GM21528 (cell line): ENCODE results near the gene ZMIZ1.

Experiments
- ATAC-seq: cut with Tn5 transposase; IDR thresholded peaks from one replicate; pipeline ENCODE4 v1.9.1; 2021; ENCODE audit warnings: mild to moderate bottlenecking, moderate library complexity; ENCODE audit not compliant: unreplicated experiment, low FRiP score

ZMIZ1 gene

DNA sequence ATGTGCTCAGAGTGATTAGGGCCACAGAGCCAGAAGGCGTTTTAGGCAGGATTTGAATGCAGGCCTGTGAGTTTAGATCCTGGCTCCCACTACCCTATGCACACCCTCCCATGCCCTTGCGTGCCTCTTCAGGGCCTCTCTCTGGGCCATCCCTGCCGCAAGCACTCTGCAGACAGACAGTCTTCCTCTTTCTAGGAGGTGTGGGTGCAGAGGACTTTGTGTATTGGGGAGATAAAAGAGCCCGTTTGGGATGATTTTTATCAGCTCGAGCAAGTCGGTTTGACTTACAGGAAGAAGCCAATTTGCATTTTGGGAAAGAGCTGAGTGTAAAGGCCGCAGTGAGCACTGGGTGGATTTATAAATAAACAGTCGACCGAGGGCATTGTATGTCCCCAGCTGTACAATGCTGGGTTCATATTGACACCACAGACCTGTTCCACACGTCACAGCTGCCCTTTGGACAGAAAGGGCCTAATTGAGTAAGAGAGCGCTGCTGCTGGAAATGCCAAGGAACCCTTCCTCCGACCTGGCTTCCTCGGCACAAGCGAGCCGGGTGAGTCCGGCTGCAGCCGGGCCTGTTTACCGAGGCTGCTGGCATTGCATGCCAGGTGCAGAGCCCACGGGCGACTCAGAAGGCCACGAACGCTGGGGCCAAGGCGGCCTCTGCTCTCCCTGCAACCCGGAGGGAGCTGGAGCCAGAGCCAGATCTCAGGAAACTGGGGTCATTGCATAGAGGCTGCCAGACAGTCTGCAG is 25.1 kb downstream of the ZMIZ1 start:
- ATAC-seq = no peak

DNA sequence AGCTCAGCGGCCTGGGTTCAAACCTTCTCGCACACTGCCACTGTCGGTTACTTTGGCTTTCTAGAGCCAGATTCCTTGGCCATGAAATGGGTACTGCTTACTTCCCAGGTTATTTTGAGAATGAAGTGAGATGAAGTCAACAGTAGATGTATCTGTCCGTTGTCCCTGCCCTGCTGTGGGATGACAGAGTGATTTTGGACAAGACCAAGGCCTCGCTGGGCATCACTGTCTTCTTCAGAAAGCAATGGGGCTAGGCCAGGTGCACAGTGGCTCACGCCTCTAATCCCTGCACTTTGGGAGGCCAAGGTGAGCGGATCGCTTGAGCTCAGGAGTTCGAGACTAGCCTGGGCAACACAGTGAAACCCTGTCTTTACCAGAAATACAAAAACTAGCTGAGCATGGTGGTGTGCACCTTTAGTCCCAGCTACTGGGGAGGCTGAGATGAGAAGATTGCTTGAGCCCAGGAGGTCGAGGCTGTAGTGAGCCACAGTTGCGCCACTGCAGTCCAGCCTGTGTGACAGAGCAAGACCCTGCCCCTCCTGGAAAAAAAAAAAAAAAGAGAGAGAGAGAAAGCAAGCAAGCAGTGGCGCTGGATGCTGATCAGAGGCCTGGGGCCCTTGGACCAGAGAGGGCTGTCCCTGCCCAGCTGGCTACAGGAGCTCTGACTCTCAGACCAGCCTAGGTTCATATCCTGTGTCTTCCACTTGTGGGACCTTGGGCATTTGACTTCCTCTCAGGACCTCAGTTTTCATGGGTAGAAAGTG is 25.8 kb downstream of the ZMIZ1 start:
- ATAC-seq = no peak

DNA sequence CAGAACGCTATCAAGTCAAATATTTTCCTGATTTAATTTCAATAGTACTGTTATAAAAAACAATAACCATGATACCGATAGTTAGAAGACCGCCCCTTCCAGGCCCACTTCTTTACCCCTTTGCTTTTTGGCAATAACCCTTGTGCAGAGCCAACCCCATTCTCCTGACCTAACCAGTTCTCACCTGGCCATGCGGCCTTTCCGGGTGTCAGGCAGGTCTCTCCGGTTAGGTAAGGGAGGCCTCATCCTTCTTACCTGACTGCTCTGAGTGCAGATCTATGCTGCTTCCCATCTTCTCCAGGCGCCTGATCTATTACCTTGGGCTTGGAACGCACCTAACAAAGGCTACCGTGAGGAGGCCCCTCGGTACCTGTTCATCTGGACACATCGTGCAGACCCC is 26.6 kb downstream of the ZMIZ1 start:
- ATAC-seq = no peak

DNA sequence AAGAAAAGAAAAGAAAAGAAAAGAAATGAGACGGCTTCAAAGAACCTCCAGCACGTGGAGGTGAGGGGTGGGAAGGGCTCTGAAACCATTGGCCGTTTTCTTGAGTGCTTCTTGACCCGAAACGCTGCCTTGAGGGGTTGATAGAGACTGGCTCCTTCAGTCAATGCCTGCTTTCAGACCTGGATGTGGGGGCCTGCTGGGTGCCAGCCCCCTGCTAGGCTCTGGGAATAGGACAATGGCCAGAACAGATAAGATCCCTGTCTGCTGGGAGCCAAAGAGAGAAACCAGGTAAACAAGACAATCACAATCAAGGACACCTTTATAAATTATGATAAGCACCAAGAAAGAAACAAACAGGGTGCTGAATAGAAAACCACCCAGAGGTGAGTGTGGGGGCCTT is 27.7 kb downstream of the ZMIZ1 start:
- no peak for ATAC-seq

- ATAC-seq = no peak
Measured at GRCh38 chr10:79097021-79097872, 28.5 kb downstream of the ZMIZ1 start.

- no peak for ATAC-seq
Measured at GRCh38 chr10:79098061-79098460, 29.3 kb downstream of the ZMIZ1 start.

DNA sequence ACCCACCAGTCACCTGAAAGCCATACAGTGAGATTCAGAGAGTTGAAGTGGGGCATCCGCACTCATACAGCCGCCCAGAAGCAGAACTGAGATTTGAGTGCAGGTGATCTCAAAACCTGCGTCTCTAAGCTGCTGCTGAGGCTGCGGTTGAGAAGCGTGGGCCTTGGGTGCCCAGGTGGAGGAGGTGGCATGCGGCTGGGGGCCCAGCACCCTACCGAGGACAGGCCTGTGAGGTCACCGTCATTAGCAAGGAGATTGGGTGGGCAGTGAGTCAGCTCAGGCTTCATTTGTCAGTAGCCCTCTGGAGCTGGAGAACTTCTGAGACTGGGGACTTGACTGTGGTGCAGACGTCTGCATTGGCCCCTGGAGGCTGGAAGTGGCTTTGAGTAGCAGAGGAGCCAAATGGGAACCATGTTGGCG is 29.8 kb downstream of the ZMIZ1 start:
- ATAC-seq = peak; percentile 79

DNA sequence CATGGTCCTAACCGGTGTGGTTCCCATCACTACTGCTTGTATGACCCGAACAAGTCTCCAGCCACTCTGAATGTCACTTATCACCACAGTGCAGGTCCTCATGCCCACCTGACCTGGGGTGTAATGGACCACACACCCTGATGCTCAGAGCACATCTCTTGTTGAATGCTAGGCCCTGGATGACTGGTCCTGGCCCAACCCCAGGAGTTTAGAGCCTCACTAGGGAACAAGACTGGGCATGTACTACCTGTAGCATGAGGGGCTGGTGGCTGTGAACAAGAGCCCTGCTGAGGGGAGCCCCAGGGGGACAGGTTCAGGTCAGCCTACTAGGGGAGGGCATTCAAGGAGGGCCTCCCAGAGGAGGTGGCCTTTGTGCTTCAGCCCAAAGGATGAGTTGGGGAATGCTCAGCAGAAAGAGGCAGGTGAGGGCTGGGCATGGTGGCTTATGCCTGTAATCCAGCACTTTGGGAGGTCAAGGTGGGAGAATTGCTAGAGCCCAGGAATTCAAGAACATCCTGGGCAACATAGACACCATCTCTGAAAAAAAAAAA is 31.2 kb downstream of the ZMIZ1 start:
- ATAC-seq = no peak

DNA sequence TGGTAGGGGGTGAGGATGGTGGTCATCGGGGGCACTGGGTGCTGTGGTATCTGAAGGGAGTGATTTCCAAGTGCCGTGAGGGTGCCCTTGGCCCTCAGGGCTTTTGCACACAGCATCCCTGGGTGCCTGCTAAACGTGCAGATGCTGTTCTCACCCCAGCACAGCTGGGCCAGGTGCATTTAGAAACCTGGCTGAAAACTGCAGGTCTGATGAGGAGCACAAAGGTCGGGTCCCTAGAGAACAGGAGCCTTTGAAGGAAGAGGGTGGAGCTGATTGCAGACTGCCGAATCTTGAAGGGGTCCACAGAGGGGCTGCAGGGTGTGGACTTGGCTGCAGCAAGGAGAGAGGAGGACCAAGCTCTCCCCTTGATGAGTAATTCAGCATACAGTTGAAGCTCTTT is 32.0 kb downstream of the ZMIZ1 start:
- no peak for ATAC-seq

DNA sequence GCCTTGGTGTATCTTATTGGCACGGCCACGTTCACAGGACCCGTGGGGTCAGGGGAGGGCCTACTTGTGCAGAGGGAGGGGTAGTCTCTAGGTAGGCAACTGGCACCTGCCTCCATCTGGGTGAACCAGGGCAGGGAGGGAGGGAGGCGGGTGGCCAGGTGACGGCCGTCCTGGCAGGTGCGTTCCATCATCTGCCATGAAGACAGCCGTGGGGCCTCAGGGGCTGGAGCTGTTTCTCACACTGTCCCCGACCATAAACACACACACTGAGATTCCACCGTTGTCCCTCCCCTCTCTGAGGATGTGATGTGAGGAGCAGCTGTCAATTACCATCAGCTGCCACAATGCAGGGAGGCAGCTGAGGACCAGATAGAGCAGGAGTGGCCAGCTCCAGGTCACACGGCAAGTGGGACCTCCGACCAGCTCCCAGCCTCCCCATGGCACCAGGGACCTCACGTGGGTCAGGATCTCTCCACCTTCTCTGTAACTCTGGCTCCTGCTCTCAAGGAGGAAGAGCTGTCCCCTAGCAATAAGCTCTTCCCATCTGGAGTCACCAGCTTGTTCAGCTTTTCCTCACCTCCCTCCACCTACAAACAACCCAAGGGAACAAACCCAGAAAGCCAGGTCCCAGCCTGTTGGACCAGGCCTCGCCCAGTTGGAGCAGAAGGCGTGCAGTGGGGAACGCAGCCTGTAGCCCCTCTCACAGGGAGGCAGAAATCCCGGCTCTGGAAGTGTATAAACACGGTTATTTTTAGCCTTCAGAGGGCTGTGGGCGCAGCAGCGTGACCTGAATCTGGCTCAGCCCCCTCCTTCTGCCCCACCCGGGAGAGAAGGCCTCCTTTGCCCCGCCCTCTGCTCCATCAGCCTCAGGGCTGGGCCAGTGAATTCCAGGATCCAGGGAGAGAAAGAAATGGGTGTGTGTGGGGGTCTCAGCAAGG is 33.1 kb downstream of the ZMIZ1 start:
- no peak for ATAC-seq

DNA sequence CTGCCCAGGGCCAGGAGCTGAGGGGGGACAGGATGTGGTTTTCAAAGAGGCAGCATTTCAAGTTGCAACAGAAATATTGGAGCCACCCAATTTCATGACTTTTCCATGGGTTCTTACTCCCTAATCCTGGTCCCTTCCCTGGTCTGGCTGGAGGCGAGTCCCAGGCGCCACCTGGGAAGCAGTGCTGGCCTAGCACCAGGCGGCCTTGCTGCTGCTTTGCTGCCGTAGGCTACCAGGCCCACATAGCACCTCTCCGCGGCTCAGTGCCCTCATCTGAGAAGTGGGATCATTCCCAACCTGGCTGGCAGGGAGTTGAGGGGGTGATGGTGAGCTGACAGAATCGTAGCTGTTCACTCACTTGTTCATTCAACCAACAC is 33.7 kb downstream of the ZMIZ1 start:
- no peak for ATAC-seq

GRCh38 chr10:79103129-79103528 is 34.4 kb downstream of the ZMIZ1 start:
- ATAC-seq = no peak

DNA sequence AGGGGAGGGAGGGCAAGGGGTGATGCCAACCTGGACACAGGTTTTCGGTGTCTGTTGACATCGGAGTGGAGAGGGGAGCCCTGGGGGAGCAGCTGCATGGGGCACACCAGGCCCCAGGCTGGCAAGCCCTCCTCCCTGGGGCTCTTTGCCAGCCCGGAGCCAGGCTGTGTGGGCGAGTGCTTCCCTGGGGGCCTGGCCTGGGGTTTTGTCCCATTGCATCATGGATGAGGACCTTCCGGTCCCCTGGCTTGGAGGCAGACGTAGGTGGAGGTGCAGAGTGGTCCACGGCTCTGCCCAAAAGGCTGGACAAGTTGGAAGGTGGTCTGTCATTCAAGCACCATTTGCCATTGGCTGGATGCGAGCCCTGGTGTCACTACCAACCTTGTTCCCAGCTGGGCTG is 34.8 kb downstream of the ZMIZ1 start:
- no peak for ATAC-seq

- ATAC-seq = no peak
Measured at GRCh38 chr10:79105150-79105739, 36.5 kb downstream of the ZMIZ1 start.

DNA sequence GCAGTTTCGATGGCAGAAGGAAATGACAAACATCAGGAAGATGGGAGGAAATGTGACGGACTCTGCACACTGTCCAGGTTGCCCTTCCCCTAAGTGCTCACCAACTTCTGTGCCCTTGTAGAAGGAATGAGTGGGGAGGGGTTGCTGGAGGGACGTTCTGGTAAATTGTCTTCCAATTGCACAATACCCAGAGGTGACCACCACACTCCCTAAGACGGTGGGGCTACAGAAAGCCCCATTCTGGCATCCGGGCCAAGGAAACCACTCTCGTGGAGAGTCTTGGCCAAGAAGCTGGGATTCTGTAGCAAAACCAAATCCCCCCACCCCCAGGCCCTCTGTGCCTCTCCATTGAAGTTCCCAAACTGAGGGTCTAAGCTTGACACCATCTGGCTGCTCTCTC is 37.1 kb downstream of the ZMIZ1 start:
- no peak for ATAC-seq

- ATAC-seq = no peak
Measured at GRCh38 chr10:79106256-79107050, 37.7 kb downstream of the ZMIZ1 start.

DNA sequence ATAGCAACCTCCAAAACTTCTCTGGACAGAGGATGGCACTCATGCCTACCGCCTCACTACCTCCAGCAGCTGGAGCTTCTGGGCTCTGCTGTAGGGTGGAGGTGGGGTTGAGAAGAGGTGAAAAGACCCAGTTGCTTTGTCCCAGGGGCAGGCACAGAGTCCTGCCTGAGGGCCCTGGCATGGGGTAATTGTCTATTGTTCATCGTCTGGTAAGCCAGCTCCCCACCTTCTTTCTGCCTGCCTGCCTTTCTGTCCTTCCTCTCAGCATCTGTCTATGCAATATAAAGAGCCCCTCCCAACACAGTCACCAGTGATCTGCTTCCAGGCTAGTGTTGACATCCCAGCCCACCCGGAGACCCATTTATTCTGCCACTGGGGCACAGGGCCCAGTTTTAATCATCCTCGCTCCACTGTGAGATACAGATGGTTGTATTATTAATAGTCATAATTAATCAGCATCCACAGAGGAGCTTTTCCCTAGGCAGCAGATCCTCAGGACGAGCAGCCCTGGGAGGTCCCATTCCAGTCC is 39.0 kb downstream of the ZMIZ1 start:
- no peak for ATAC-seq

DNA sequence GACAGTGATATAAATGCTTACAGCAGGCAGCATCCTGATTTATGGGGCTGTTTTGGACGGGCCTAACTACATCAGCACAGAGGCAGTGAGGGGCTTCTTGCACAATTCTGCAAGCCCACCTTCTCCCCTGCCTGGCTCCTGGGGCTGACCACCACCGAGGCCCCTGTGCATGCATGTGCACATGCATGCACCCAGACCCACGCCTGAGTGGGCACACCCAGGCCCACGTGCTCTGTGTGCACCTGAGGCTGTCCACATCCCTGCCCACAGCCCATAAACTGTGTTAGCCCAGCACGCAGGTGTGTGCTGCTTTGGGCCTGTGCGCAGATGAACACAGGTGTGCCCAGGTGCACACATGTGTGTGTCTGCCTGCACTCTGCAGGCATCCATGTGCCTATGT is 40.0 kb downstream of the ZMIZ1 start:
- no peak for ATAC-seq
